H9 (cell line): Measurements from ENCODE around the gene ITGB1BP1. TPM values are rescaled to one million over a fixed set of nuclear protein-coding genes. Genes with fewer than 3 reads are reported as not detected.

ENCODE experiments used
- DNase-seq: peaks from one replicate; pipeline ENCODE4 v3.0.0-alpha.2; 2017
- H2AFZ ChIP-seq: one replicate; pipeline ENCODE4 v1.6.1; 2013; ENCODE audit warnings: mild to moderate bottlenecking, low read length, control low read depth, moderate library complexity
- H2AK5ac ChIP-seq: 2 replicates; pipeline ENCODE4 v1.6.1; 2013; ENCODE audit warnings: low read length, control low read depth, mixed read lengths; ENCODE audit not compliant: insufficient read length
- H2BK120ac ChIP-seq: one replicate; pipeline ENCODE4 v1.6.1; 2013; ENCODE audit warnings: low read depth, mild to moderate bottlenecking, low read length, control low read depth, inconsistent platforms; ENCODE audit not compliant: poor library complexity, severe bottlenecking
- H2BK12ac ChIP-seq: 2 replicates; pipeline ENCODE4 v1.6.1; 2013; ENCODE audit warnings: low read length, control low read depth, mixed read lengths, low read depth; ENCODE audit not compliant: insufficient read length
- H2BK15ac ChIP-seq: 2 replicates; pipeline ENCODE4 v1.6.1; 2013; ENCODE audit warnings: low read depth, low read length, control low read depth
- H2BK20ac ChIP-seq: one replicate; pipeline ENCODE4 v1.6.1; 2013; ENCODE audit warnings: low read depth, mild to moderate bottlenecking, low read length, control low read depth, inconsistent platforms; ENCODE audit not compliant: poor library complexity, severe bottlenecking
- H2BK5ac ChIP-seq: 2 replicates; pipeline ENCODE4 v1.6.1; 2013; ENCODE audit warnings: low read length, control low read depth, mixed read lengths; ENCODE audit not compliant: insufficient read length
- H3K14ac ChIP-seq: 2 replicates; pipeline ENCODE4 v1.6.1; 2013; ENCODE audit warnings: low read length, control low read depth; ENCODE audit not compliant: insufficient read depth
- H3K18ac ChIP-seq: 2 replicates; pipeline ENCODE4 v1.6.1; 2013; ENCODE audit warnings: low read depth, mild to moderate bottlenecking, mixed read lengths, low read length, control low read depth; ENCODE audit not compliant: insufficient read length
- H3K23ac ChIP-seq: 2 replicates; pipeline ENCODE4 v1.6.1; 2013; ENCODE audit warnings: low read length, control low read depth, mixed read lengths, low read depth; ENCODE audit not compliant: insufficient read length
- H3K23me2 ChIP-seq: 2 replicates; pipeline ENCODE4 v1.6.1; 2013; ENCODE audit warnings: low read depth, mild to moderate bottlenecking, mixed read lengths, low read length, control low read depth; ENCODE audit not compliant: insufficient read length, poor library complexity, severe bottlenecking
- H3K27ac ChIP-seq: 2 replicates; pipeline ENCODE4 v1.5.1; 2013; ENCODE audit warnings: low read length, control low read depth, mixed read lengths, low read depth; ENCODE audit not compliant: insufficient read length
- H3K27me3 ChIP-seq: 2 replicates; pipeline ENCODE4 v1.6.1; 2013; ENCODE audit warnings: low read length, control low read depth, inconsistent platforms; ENCODE audit not compliant: insufficient read depth
- H3K4ac ChIP-seq: 2 replicates; pipeline ENCODE4 v1.6.1; 2013; ENCODE audit warnings: low read depth, mild to moderate bottlenecking, control low read depth, inconsistent platforms, low read length, moderate library complexity
- H3K4me1 ChIP-seq: 2 replicates; pipeline ENCODE4 v1.6.1; 2013; ENCODE audit warnings: low read length, control low read depth, inconsistent platforms; ENCODE audit not compliant: insufficient read depth
- H3K4me2 ChIP-seq: 2 replicates; pipeline ENCODE4 v1.6.1; 2013; ENCODE audit warnings: low read length, control low read depth, mixed read lengths; ENCODE audit not compliant: insufficient read length, insufficient read depth
- H3K56ac ChIP-seq: 2 replicates; pipeline ENCODE4 v1.6.1; 2013; ENCODE audit warnings: low read depth, mild to moderate bottlenecking, mixed read lengths, low read length, control low read depth; ENCODE audit not compliant: insufficient read length
- H3K79me1 ChIP-seq: 2 replicates; pipeline ENCODE4 v1.6.1; 2013; ENCODE audit warnings: low read depth, mild to moderate bottlenecking, moderate library complexity, low read length, control low read depth, inconsistent platforms; ENCODE audit not compliant: insufficient read depth, poor library complexity, severe bottlenecking
- H3K79me2 ChIP-seq: 2 replicates; pipeline ENCODE4 v1.6.1; 2013; ENCODE audit warnings: low read length, control low read depth, inconsistent platforms; ENCODE audit not compliant: insufficient read depth
- H3K9ac ChIP-seq: 2 replicates; pipeline ENCODE4 v1.6.1; 2013; ENCODE audit warnings: low read length, control low read depth, mixed read lengths; ENCODE audit not compliant: insufficient read length; ENCODE audit errors: extremely low read depth
- H3K9me3 ChIP-seq: one replicate; pipeline ENCODE4 v1.6.1; 2013; ENCODE audit warnings: low read depth, low read length, inconsistent platforms; ENCODE audit not compliant: control insufficient read depth
- H3T11ph ChIP-seq: one replicate; pipeline ENCODE4 v1.6.1; 2013; ENCODE audit warnings: mild to moderate bottlenecking, low read length, control low read depth, inconsistent platforms
- H4K20me1 ChIP-seq: one replicate; pipeline ENCODE4 v1.6.1; 2013; ENCODE audit not compliant: control insufficient read depth, insufficient read length, insufficient read depth
- H4K5ac ChIP-seq: 2 replicates; pipeline ENCODE4 v1.6.1; 2013; ENCODE audit warnings: low read depth, mild to moderate bottlenecking, mixed read lengths, low read length, control low read depth; ENCODE audit not compliant: insufficient read length
- H4K8ac ChIP-seq: replicated peaks from 2 replicates; pipeline ENCODE4 v1.6.1; 2013; ENCODE audit warnings: low read length, control low read depth, mixed read lengths, low read depth; ENCODE audit not compliant: insufficient read length
- H4K91ac ChIP-seq: 2 replicates; pipeline ENCODE4 v1.6.1; 2013; ENCODE audit warnings: low read depth, mild to moderate bottlenecking, moderate library complexity, mixed read lengths, low read length, control low read depth; ENCODE audit not compliant: insufficient read length
- H3K27ac Mint-ChIP-seq, 3 experiments: 2 replicates in 2 of 3; 3 replicates in 1 of 3; pipeline ENCODE4 v1.8.0; 2020 to 2021; ENCODE audit warnings: mixed read lengths in 3 of 3, mild to moderate bottlenecking in 1 of 3, moderate library complexity in 1 of 3
- H3K27me3 Mint-ChIP-seq: 2 replicates; pipeline ENCODE4 v1.8.0; 2021; ENCODE audit warnings: low read depth, mild to moderate bottlenecking, moderate library complexity, mixed read lengths
- H3K36me3 Mint-ChIP-seq, 3 experiments: 2 replicates in 2 of 3; 3 replicates in 1 of 3; pipeline ENCODE4 v1.8.0; 2020 to 2021; ENCODE audit warnings: low read depth in 3 of 3, mixed read lengths in 3 of 3; ENCODE audit not compliant: insufficient read depth in 1 of 3
- H3K4me1 Mint-ChIP-seq, 2 experiments: 2 replicates each; pipeline ENCODE4 v1.8.0; 2020; ENCODE audit warnings: mixed read lengths in 2 of 2
- H3K4me3 Mint-ChIP-seq, 2 experiments: 2 replicates in 1 of 2; 3 replicates in 1 of 2; pipeline ENCODE4 v1.8.0; 2020 to 2021; ENCODE audit warnings: mild to moderate bottlenecking in 2 of 2, mixed read lengths in 2 of 2, moderate library complexity in 1 of 2
- H3K9me3 Mint-ChIP-seq, 2 experiments: 2 replicates in 1 of 2; 3 replicates in 1 of 2; pipeline ENCODE4 v1.8.0; 2020; ENCODE audit warnings: mild to moderate bottlenecking in 2 of 2, mixed read lengths in 2 of 2, moderate library complexity in 1 of 2
- WGBS: extraction: QIAGEN DNeasy Blood & Tissue Kit; methylation state at CpG from one replicate; pipeline ENCODE4 v1.1.7; 2013; ENCODE audit warnings: missing lambda C conversion rate, low lambda C conversion rate, mixed read lengths; ENCODE audit not compliant: insufficient read length; ENCODE audit errors: extremely low coverage; 5-methylcytosine and 5-hydroxymethylcytosine counted together
- total RNA-seq: library from RNA; stranded (reverse); gene quantifications from 2 replicates; pipeline ENCODE4 v1.2.1, GENCODE V29; 2021
- TF ChIP-seq, protein P1 (sequence below): fragments of 200-600 bp; sonication (generic); conservative IDR thresholded peaks from 3 replicates; pipeline ENCODE4 v1.8.0; 2021; ENCODE audit warnings: antibody characterized with exemption, mild to moderate bottlenecking

Gene ITGB1BP1
- total RNA-seq, 1 experiment from 2014 or later, result 38.7 TPM

DNA sequence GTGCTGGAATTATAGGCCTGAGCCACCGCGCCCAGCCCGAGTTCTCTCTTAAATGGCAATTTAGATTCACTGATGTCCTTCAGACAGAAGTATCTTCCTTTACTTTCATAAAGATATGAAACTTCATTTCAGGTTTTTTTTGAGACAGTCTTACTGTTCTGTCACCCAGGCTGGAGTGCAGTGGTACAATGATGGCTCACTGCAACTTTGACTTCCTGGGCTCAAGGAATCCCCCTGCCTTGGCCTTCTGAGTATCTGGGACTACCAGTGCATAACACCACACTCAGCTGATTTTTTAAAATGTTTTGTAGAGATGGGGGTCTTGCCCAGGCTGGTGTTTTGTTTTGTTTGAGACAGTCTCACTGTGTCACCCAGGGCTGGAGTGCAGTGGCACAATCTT is 13.2 kb downstream of the ITGB1BP1 start:
- no peak overlapping the region for H3K27ac Mint-ChIP-seq
- H3K27me3 Mint-ChIP-seq, result no peaks in the 10 kb centered on the region
- no peak overlapping the region for H4K91ac ChIP-seq
- no peak overlapping the region for H3K18ac ChIP-seq
- no peak overlapping the region for H4K5ac ChIP-seq
- WGBS, result no CpG with 5 or more reads among the region's 3 CpGs
- H3K4me2 ChIP-seq, result no peak overlapping the region
- no peaks in the 10 kb centered on the region for H3K79me2 ChIP-seq
- no peak overlapping the region for H3K23ac ChIP-seq
- H3K4me1 Mint-ChIP-seq, result no peaks in the 10 kb centered on the region
- H3K9ac ChIP-seq, result no peak overlapping the region
- H3K4me1 ChIP-seq, result no peaks in the 10 kb centered on the region
- no peak overlapping the region for H2BK12ac ChIP-seq
- no peak overlapping the region for H3K56ac ChIP-seq
- H2BK15ac ChIP-seq, result no peak overlapping the region
- no peaks in the 10 kb centered on the region for H3K79me1 ChIP-seq
- H3K27ac ChIP-seq, result no peak overlapping the region
- no peak overlapping the region for H3T11ph ChIP-seq
- no peaks in the 10 kb centered on the region for H3K9me3 ChIP-seq
- H3K4ac ChIP-seq, result no peak overlapping the region
- H2BK5ac ChIP-seq, result no peak overlapping the region
- no peak overlapping the region for H2BK120ac ChIP-seq
- H2AK5ac ChIP-seq, result no peak overlapping the region
- H3K23me2 ChIP-seq, result no peaks in the 10 kb centered on the region
- H3K4me3 Mint-ChIP-seq, result no peak overlapping the region
- H2BK20ac ChIP-seq, result no peak overlapping the region
- H4K8ac ChIP-seq, result no peak overlapping the region
- TF ChIP-seq, protein P1, sequence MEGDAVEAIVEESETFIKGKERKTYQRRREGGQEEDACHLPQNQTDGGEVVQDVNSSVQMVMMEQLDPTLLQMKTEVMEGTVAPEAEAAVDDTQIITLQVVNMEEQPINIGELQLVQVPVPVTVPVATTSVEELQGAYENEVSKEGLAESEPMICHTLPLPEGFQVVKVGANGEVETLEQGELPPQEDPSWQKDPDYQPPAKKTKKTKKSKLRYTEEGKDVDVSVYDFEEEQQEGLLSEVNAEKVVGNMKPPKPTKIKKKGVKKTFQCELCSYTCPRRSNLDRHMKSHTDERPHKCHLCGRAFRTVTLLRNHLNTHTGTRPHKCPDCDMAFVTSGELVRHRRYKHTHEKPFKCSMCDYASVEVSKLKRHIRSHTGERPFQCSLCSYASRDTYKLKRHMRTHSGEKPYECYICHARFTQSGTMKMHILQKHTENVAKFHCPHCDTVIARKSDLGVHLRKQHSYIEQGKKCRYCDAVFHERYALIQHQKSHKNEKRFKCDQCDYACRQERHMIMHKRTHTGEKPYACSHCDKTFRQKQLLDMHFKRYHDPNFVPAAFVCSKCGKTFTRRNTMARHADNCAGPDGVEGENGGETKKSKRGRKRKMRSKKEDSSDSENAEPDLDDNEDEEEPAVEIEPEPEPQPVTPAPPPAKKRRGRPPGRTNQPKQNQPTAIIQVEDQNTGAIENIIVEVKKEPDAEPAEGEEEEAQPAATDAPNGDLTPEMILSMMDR, result no peak
- no peaks in the 10 kb centered on the region for H3K27me3 ChIP-seq
- DNase-seq, result no peak
- no peak overlapping the region for H3K14ac ChIP-seq
- H2AFZ ChIP-seq, result no peak overlapping the region
- H3K36me3 Mint-ChIP-seq, result peaks cover 0 to 16% (median 6%) of the 10 kb centered on the region in 3 experiments; a peak in 6 of 7 replicates
- no peaks in the 10 kb centered on the region for H4K20me1 ChIP-seq
- H3K9me3 Mint-ChIP-seq, result no peaks in the 10 kb centered on the region
